ENCODE measurements around the gene NDRG2.

The NDRG2 gene

GRCh38 chr14:21057803-21058675, 33.2 kb upstream of the NDRG2 start, which contains the start of gene RNASE8:
RNASE8 (plus strand) TSS chr14:21057822; CDS start chr14:21057893, 71 bp downstream.
- Histone ChIP-seq H3K9me3 (ENCODE audit: severe bottlenecking) (no peaks in the 10 kb centered on the region), H3K27me3 (ENCODE audit: insufficient read depth, low read depth, severe bottlenecking) (no peaks in the 10 kb centered on the region), H3K36me3 (no peaks in the 10 kb centered on the region), H3K4me3 (ENCODE audit: low read depth, low read length) (no peak within 1 kb of the TSS), H3K27ac (no peak within 1 kb of the TSS)
- no peak for TF ChIP-seq CTCF (IDR thresholded peaks at IDR 0.05; ENCODE audit: low read depth, low read length)
- DNase-seq = no peak

DNA sequence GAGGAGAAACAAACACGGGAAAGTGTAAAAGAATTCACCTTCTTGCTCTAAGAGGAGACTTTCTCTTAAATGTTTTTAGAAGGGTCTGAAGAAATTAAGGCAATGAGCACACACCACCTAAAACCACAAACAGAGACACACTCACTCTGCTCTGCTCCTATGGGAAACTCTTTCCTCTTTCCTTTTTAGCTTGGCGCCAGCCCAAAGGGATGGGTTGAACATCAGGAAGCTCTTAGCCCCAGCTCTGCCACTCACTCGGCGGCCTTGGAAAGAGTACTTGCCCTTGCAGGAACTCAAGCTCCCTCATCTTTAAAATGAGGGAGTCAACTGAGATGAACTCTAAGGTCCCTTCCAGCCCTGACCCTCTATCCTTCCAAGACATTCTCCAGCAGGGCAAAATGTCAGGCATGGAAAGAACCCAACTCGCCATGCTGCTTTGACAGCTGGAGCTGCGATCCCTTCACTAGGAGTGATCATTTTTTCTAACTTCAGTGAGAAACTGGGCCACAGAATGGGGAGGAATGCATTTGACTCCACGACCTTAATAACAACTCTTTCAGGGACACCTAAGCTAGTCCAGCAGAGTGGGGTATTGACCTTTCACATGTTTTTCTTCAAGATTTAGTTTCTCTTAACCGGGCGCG, 31.8 kb upstream of the NDRG2 start:
- H3K36me3 ChIP-seq = no peaks in the 10 kb centered on the region
- no peaks in the 10 kb centered on the region for H3K9me3 ChIP-seq (ENCODE audit: severe bottlenecking)
- DNase-seq = no peak
- no peak overlapping the region for H3K4me3 ChIP-seq (ENCODE audit: low read depth, low read length)
- no peaks in the 10 kb centered on the region for H3K27me3 ChIP-seq (ENCODE audit: insufficient read depth, low read depth, severe bottlenecking)
- H3K27ac ChIP-seq = no peak overlapping the region
- no peak for TF ChIP-seq CTCF (IDR thresholded peaks at IDR 0.05; ENCODE audit: low read depth, low read length)

- no peak overlapping the region for H3K27ac ChIP-seq
- no peaks in the 10 kb centered on the region for H3K27me3 ChIP-seq (ENCODE audit: insufficient read depth, low read depth, severe bottlenecking)
- DNase-seq = no peak
- H3K4me3 ChIP-seq (ENCODE audit: low read depth, low read length) = no peak overlapping the region
- H3K36me3 ChIP-seq = no peaks in the 10 kb centered on the region
- no peaks in the 10 kb centered on the region for H3K9me3 ChIP-seq (ENCODE audit: severe bottlenecking)
- TF ChIP-seq CTCF (IDR thresholded peaks at IDR 0.05; ENCODE audit: low read depth, low read length) = no peak
Observed at GRCh38 chr14:21055432-21056117, 30.7 kb upstream of the NDRG2 start.

- no peak for DNase-seq
- no peak for TF ChIP-seq CTCF (IDR thresholded peaks at IDR 0.05; ENCODE audit: low read depth, low read length)
- H3K4me3 ChIP-seq (ENCODE audit: low read depth, low read length) = no peak overlapping the region
Observed at GRCh38 chr14:21054768-21055145, 29.9 kb upstream of the NDRG2 start.

GRCh38 chr14:21054123-21054767, 29.4 kb upstream of the NDRG2 start:
- H3K36me3 ChIP-seq = no peaks in the 10 kb centered on the region
- TF ChIP-seq CTCF (IDR thresholded peaks at IDR 0.05; ENCODE audit: low read depth, low read length) = no peak
- H3K27me3 ChIP-seq (ENCODE audit: insufficient read depth, low read depth, severe bottlenecking) = no peaks in the 10 kb centered on the region
- DNase-seq = no peak
- H3K27ac ChIP-seq = no peak overlapping the region
- no peaks in the 10 kb centered on the region for H3K9me3 ChIP-seq (ENCODE audit: severe bottlenecking)
- H3K4me3 ChIP-seq (ENCODE audit: low read depth, low read length) = no peak overlapping the region

More at GRCh38 chr14:21054768-21055145, 29.9 kb upstream of the NDRG2 start:
- no peaks in the 10 kb centered on the region for H3K9me3 ChIP-seq (ENCODE audit: severe bottlenecking)
- H3K27ac ChIP-seq = no peak overlapping the region
- no peaks in the 10 kb centered on the region for H3K36me3 ChIP-seq
- H3K27me3 ChIP-seq (ENCODE audit: insufficient read depth, low read depth, severe bottlenecking) = no peaks in the 10 kb centered on the region

Measured in WERI-Rb-1 (cell line).